ENCODE data around the gene GDAP1L1.

DNA sequence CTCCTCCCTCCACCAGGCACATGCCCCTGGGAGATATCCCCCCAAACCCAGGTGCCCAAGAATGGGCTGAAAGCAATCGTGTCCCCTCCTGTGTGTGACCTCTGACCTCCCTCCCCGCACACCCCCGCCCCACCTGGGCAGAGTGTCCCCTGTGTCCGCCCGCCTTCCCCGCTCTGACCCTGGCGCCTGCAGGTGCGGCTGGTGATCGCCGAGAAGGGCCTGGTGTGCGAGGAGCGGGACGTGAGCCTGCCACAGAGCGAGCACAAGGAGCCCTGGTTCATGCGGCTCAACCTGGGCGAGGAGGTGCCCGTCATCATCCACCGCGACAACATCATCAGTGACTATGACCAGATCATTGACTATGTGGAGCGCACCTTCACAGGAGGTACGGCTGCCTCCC is 9.9 kb downstream of the GDAP1L1 start:
- TF ChIP-seq, protein P1, sequence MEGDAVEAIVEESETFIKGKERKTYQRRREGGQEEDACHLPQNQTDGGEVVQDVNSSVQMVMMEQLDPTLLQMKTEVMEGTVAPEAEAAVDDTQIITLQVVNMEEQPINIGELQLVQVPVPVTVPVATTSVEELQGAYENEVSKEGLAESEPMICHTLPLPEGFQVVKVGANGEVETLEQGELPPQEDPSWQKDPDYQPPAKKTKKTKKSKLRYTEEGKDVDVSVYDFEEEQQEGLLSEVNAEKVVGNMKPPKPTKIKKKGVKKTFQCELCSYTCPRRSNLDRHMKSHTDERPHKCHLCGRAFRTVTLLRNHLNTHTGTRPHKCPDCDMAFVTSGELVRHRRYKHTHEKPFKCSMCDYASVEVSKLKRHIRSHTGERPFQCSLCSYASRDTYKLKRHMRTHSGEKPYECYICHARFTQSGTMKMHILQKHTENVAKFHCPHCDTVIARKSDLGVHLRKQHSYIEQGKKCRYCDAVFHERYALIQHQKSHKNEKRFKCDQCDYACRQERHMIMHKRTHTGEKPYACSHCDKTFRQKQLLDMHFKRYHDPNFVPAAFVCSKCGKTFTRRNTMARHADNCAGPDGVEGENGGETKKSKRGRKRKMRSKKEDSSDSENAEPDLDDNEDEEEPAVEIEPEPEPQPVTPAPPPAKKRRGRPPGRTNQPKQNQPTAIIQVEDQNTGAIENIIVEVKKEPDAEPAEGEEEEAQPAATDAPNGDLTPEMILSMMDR (IDR thresholded peaks at IDR 0.05; ENCODE audit: borderline replicate concordance, extremely low read depth, low read length, poor library complexity, severe bottlenecking), result no peak
- no peak for TF ChIP-seq EZH2 (IDR thresholded peaks at IDR 0.05; ENCODE audit: borderline replicate concordance, low read depth, low read length, severe bottlenecking)
